GM18868 (cell line): Measurements from ENCODE around the gene FCGR2B.
"Not testable (repeated sequence)": the region's sequence is repeated elsewhere in the genome, so short reads cannot be mapped to it uniquely, and the experiment has no call there.

Experiments used
- ATAC-seq: cut with Tn5 transposase; IDR thresholded peaks from one replicate; pipeline ENCODE4 v1.9.1; 2021; ENCODE audit warnings: mild to moderate bottlenecking, moderate library complexity; ENCODE audit not compliant: unreplicated experiment

FCGR2B gene

GRCh38 chr1:161662684-161663339 is at the start of gene FCGR2B:
TSS of gene FCGR2B (plus strand) at chr1:161663143. CDS start at chr1:161663242, 99 bp downstream.
- peak; percentile 73 for ATAC-seq

GRCh38 chr1:161616417-161616816 is 46.5 kb upstream of the FCGR2B start:
- ATAC-seq, result not testable (repeated sequence)

- not testable (repeated sequence) for ATAC-seq
Measured at GRCh38 chr1:161618517-161618916, 44.4 kb upstream of the FCGR2B start.

GRCh38 chr1:161620399-161620798 is 42.5 kb upstream of the FCGR2B start:
- not testable (repeated sequence) for ATAC-seq

- peak; percentile 39 for ATAC-seq
Measured at GRCh38 chr1:161621181-161622000, 41.6 kb upstream of the FCGR2B start.

GRCh38 chr1:161622054-161622453 is 40.9 kb upstream of the FCGR2B start:
- peak; percentile 19 for ATAC-seq

- ATAC-seq, result peak; percentile 36
Measured at GRCh38 chr1:161623401-161624051, 39.4 kb upstream of the FCGR2B start.

- not testable (repeated sequence) for ATAC-seq
Measured at GRCh38 chr1:161624605-161625004, 38.3 kb upstream of the FCGR2B start.

- ATAC-seq, result not testable (repeated sequence)
Measured at GRCh38 chr1:161626445-161627146, 36.3 kb upstream of the FCGR2B start.

- not testable (repeated sequence) for ATAC-seq
Measured at GRCh38 chr1:161630128-161630742, 32.7 kb upstream of the FCGR2B start.

GRCh38 chr1:161631076-161631475 is 31.9 kb upstream of the FCGR2B start, which contains the start of gene FCGR3B:
TSS of gene FCGR3B (minus strand) at chr1:161631176. CDS start at chr1:161631094, 82 bp downstream.
- no peak for ATAC-seq

GRCh38 chr1:161634993-161635392 is 27.9 kb upstream of the FCGR2B start:
- not testable (repeated sequence) for ATAC-seq

- not testable (repeated sequence) for ATAC-seq
Measured at GRCh38 chr1:161636189-161636782, 26.7 kb upstream of the FCGR2B start.

- ATAC-seq, result not testable (repeated sequence)
Measured at GRCh38 chr1:161636976-161637375, 26.0 kb upstream of the FCGR2B start.

- not testable (repeated sequence) for ATAC-seq
Measured at GRCh38 chr1:161638251-161638993, 24.5 kb upstream of the FCGR2B start.

- not testable (repeated sequence) for ATAC-seq
Measured at GRCh38 chr1:161639203-161639602, 23.7 kb upstream of the FCGR2B start.

- ATAC-seq, result not testable (repeated sequence)
Measured at GRCh38 chr1:161642697-161643096, 20.2 kb upstream of the FCGR2B start.

GRCh38 chr1:161643481-161644208 is 19.3 kb upstream of the FCGR2B start:
- ATAC-seq, result not testable (repeated sequence)
